Mucosa of stomach (tissue), 1 donor: ENCODE measurements around the gene LHPP.

Experiments
- H3K27me3 ChIP-seq: one replicate; pipeline ENCODE4 v1.7.0; 2013; ENCODE audit warnings: mild to moderate bottlenecking, low read length; ENCODE audit not compliant: control insufficient read depth, insufficient read depth
- H3K36me3 ChIP-seq: one replicate; pipeline ENCODE4 v1.7.0; 2013; ENCODE audit warnings: low read length; ENCODE audit not compliant: control insufficient read depth, insufficient read depth
- H3K4me1 ChIP-seq: one replicate; pipeline ENCODE4 v1.7.0; 2013; ENCODE audit warnings: mild to moderate bottlenecking, low read length; ENCODE audit not compliant: control insufficient read depth, insufficient read depth
- H3K4me3 ChIP-seq: one replicate; pipeline ENCODE4 v1.7.0; 2013; ENCODE audit warnings: low read length
- H3K9ac ChIP-seq: one replicate; pipeline ENCODE4 v1.7.0; 2013; ENCODE audit warnings: mild to moderate bottlenecking, low read length, moderate library complexity
- H3K9me3 ChIP-seq: one replicate; pipeline ENCODE4 v1.7.0; 2013; ENCODE audit warnings: mild to moderate bottlenecking, low read length, moderate library complexity; ENCODE audit not compliant: control insufficient read depth
- donor health status: Pancreatic carcinoma.

Gene LHPP

DNA sequence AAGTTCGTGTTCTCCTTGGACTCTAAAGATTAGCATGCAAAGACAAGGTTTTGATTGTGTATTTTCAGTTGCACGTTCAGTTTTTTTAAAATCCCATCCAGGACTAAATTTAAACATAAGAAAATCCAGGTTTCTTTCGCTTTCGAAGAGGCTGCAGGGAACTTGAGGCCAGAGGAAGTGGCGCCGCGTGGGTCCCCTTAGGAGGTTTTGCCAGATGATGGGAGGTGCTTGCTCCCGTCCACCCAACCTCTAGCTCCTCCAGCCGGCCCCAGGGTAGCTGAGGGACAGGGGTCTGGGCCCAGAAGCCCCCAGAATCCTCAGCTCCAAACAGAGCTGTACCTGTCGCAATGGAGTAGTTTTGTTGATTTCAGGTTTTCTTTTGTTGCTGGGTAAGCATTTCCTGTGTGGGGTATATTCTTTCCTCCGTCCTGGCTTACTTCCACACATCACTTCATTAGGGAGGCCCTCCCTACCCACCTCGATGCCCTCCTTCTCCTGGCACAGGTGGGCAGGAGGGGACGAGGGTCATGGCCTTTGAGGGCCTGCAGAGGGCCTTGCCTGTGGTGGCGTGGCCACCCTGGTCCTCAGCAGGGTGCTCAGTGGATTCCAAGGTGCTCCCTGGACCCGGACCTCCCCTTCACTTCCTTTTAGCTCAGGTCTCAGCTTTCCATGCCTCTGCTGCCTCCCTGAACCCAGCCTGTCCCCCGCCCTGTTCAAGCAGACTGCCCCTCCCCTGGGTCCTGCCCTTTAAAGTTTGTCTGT is 32.6 kb downstream of the LHPP start:
- no peak overlapping the region for H3K4me3 ChIP-seq
- H3K4me1 ChIP-seq, result peaks cover 15% of the 10 kb centered on the region
- no peaks in the 10 kb centered on the region for H3K27me3 ChIP-seq
- no peaks in the 10 kb centered on the region for H3K9me3 ChIP-seq
- no peaks in the 10 kb centered on the region for H3K36me3 ChIP-seq
- no peak overlapping the region for H3K9ac ChIP-seq

DNA sequence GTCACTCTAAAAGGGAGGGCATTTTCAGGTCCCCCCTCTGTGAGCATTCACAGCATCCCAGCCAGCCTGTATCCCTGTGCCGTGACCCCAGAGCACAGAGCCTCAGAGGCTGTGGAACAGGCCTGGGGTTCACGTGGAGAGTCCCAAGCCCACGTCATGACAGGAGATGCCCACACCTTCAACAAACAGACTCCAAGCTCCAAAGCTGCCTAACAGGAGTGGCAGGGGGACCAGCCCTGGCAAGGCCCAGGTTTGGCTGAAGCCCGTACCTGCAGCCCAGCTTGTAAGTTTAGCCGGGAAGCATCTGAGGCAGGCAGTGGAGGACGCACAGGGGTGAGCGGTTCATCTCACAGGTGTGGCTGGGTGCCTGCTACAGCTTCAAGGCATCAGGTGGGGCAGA is 33.5 kb downstream of the LHPP start:
- no peaks in the 10 kb centered on the region for H3K36me3 ChIP-seq
- no peak overlapping the region for H3K9ac ChIP-seq
- H3K4me1 ChIP-seq, result peaks cover 15% of the 10 kb centered on the region
- no peaks in the 10 kb centered on the region for H3K27me3 ChIP-seq
- H3K9me3 ChIP-seq, result no peaks in the 10 kb centered on the region
- H3K4me3 ChIP-seq, result no peak overlapping the region

DNA sequence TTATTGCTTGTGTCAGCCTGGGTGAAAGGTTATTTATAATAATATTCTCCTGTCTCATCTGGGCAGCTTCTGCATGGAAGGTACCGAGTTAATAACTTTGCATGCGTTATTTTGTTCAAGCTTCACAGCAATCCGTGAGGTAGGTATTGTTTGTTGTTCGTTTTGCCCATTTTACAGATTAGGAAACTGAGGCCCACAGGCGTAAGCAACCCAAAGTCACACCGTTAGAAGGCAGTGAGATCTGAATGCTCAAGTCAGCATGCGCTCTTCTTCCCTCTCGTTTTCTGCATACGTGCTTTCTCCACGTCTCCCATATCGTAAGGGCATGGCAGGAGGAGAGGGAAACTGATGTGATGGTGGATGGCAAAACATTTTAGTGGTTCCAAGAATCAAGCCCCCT is 34.1 kb downstream of the LHPP start:
- Histone ChIP-seq H3K27me3 (no peaks in the 10 kb centered on the region), H3K4me1 (peaks cover 15% of the 10 kb centered on the region), H3K36me3 (no peaks in the 10 kb centered on the region), H3K4me3 (no peak overlapping the region), H3K9me3 (no peaks in the 10 kb centered on the region), H3K9ac (no peak overlapping the region)

DNA sequence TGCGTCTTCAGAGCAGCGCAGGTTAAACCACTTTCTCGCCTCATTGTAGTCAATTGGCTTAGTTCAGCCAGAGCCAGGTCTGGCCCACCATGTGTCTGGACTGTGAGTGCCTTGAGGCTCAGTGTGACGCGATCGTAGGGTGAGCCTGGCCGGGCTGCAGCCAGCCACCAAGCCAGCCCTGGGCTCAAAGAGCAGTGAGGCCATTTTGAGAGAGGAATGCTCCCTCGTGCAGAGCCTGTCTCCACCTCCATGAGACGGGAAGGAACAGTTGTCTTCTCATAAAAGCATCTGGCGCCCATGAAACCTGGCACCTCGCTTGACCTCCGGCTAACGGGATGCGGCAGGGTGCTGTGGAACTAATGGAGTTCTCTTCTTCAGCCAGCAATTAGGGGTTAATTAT is 34.5 kb downstream of the LHPP start:
- no peak overlapping the region for H3K9ac ChIP-seq
- H3K36me3 ChIP-seq, result no peaks in the 10 kb centered on the region
- H3K4me1 ChIP-seq, result peaks cover 15% of the 10 kb centered on the region
- no peaks in the 10 kb centered on the region for H3K27me3 ChIP-seq
- H3K4me3 ChIP-seq, result no peak overlapping the region
- H3K9me3 ChIP-seq, result no peaks in the 10 kb centered on the region

DNA sequence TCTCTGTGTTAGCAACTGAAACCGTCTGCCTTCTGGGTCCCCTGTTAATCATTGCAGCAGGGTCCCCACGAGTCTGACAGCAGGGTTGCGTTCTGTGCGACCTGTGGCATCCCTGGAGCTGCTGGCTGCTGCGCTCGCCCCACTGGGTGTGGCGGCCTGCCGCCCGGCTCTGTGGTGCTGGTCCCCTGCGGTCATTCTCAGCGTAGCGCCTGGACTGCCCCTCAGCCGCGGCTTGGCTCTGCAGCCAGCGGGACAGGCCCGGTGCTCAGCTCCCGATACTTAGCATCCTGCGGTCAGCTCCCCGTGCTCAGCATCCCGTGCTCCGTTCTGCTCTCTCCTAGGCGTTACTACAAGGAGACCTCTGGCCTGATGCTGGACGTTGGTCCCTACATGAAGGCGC is 35.0 kb downstream of the LHPP start:
- no peaks in the 10 kb centered on the region for H3K9me3 ChIP-seq
- no peak overlapping the region for H3K4me3 ChIP-seq
- H3K36me3 ChIP-seq, result no peaks in the 10 kb centered on the region
- H3K4me1 ChIP-seq, result peaks cover 15% of the 10 kb centered on the region
- no peak overlapping the region for H3K9ac ChIP-seq
- H3K27me3 ChIP-seq, result no peaks in the 10 kb centered on the region

DNA sequence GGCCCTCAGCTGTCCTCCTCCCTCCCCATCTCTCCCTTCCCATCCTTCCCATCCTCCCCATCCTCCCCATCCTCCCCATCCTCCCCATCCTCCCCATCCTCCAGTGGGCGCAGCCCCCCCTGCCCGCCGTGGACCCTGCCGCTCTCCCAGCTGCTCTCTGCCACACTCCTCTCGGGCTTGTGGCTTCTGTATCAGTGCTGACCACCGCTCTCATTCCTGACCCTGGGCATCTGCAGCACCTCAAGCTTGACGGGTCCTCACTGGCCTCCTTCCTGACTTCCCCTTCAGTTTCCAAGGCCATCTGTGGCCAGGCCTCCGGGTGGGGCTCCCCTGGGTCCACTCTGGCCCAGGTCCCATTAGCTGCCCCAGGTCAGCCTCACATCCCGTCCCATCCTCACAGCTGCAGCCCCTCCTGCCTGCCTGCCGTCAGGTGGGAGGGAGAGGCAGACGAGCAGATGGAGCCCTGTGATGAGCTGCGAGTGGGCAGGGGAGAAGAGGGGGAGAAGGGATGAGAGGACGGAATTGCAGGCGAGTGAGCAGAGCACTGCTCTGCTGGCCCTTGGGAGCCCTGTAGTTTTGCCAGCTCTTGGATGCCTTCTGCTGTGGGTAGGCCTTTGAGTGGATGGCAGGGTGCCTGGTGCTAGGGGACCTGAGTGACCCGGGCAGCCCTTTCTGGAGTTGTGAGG is 35.7 kb downstream of the LHPP start:
- no peaks in the 10 kb centered on the region for H3K9me3 ChIP-seq
- H3K27me3 ChIP-seq, result no peaks in the 10 kb centered on the region
- no peak overlapping the region for H3K4me3 ChIP-seq
- H3K9ac ChIP-seq, result no peak overlapping the region
- H3K4me1 ChIP-seq, result peaks cover 15% of the 10 kb centered on the region
- H3K36me3 ChIP-seq, result no peaks in the 10 kb centered on the region

DNA sequence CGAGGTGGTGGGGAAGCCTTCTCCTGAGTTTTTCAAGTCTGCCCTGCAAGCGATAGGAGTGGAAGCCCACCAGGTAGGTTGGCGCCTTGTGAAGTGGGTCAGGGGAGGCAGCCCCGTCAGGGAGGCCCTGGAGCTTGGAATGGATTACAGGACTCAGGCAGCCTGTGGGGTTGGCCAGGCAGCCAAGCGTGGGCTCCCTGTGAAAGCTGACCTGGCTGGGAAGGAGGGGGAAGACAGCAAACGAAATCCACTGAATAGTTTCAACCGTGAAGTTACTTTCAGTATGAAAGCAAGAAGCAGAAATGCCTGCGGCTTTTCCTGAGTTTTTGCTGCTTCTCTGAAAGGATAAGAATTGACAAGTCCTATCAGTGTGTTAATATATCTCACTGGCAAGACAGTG is 36.4 kb downstream of the LHPP start:
- no peak overlapping the region for H3K9ac ChIP-seq
- H3K9me3 ChIP-seq, result no peaks in the 10 kb centered on the region
- no peaks in the 10 kb centered on the region for H3K36me3 ChIP-seq
- H3K4me1 ChIP-seq, result peaks cover 15% of the 10 kb centered on the region
- no peaks in the 10 kb centered on the region for H3K27me3 ChIP-seq
- no peak overlapping the region for H3K4me3 ChIP-seq

DNA sequence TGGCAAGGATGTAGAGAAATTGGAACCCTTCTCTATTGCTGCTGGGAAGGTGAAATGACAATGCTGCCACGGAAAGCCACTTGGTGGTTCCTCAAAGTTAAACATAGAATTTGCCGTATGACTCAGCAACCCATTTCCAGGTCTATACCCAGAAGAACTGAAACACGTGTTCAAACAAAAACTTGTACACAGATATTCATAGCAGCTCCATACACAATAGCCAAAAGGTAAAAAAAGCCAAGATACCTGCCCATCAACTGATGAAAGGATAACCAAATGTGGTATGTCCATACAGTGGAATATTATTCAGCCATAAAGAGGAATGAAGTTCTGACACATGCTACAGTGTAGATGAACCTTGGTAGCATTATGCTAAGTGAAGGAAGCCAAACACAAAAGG is 39.1 kb downstream of the LHPP start:
- no peaks in the 10 kb centered on the region for H3K9me3 ChIP-seq
- H3K4me1 ChIP-seq, result no peaks in the 10 kb centered on the region
- H3K9ac ChIP-seq, result no peak overlapping the region
- no peaks in the 10 kb centered on the region for H3K36me3 ChIP-seq
- no peak overlapping the region for H3K4me3 ChIP-seq
- no peaks in the 10 kb centered on the region for H3K27me3 ChIP-seq

DNA sequence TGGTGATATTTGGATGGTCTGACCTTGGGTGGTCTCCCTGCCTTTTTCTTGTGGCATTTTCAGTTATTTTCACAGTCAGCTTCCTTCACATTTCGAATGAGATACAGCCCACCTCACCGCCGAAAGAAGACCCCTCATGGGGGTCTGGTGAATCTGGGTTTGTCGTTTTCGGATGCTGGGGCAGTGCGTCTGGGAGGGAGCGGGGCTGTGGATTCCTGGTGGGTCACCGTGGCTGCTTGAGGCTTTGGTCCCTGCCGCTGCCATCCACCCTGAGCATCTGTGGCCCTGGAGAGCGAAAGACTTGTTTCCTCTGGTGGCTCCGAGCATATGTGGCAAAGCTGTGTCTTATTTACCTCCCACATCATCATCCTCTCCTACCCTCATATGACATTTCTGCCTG is 43.1 kb downstream of the LHPP start:
- no peaks in the 10 kb centered on the region for H3K9me3 ChIP-seq
- no peaks in the 10 kb centered on the region for H3K27me3 ChIP-seq
- H3K4me1 ChIP-seq, result no peaks in the 10 kb centered on the region
- H3K9ac ChIP-seq, result no peak overlapping the region
- no peaks in the 10 kb centered on the region for H3K36me3 ChIP-seq
- no peak overlapping the region for H3K4me3 ChIP-seq

DNA sequence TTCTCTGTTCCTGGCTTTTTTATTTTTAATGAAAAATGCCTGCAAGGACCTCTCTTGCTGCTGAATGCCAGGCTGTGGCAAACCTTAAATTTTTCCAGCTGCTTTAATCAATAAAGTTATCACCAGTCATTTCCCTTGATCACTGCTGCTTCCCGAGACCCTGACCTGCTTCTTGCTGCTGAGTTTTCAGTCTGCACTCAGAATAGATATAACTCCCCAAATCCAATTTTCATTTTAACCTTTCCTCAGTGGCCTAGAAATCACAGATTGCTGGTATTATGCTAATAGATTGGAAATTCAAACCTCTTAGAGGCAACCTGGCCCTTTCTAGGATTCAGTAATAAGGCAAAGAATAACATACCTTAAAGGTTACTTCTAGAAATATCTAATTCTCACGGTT is 43.7 kb downstream of the LHPP start:
- Histone ChIP-seq H3K9ac (no peak overlapping the region), H3K4me1 (no peaks in the 10 kb centered on the region), H3K27me3 (no peaks in the 10 kb centered on the region), H3K36me3 (no peaks in the 10 kb centered on the region), H3K9me3 (no peaks in the 10 kb centered on the region), H3K4me3 (no peak overlapping the region)

DNA sequence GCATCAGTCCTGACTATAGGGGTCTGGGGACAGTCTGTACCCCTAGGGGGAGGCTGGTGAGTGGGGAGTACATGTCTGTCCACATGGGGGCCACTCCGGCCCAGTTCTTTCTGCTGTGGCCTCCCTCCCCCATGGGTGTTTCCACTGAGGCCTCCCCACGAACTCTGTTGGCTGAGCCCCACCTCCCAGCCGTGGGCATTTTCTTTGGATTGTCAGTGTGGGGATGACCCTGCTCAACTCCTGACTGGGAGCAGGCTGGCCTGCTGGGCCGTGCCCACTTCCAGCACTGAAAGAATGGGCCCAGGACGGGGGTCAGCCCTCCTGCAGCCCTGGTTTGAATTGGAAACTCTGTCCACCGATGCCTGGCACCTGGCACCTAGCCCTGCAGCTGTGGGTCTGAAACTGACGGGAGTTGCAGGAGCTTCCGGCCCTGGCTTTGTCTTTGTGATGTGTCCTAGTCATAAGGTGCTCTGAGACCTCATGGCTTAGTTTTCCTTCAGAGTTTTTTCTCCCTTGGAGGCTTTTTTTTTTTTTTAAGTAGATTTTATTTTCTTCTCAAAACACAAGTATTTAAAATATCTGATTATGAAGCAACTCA is 46.5 kb downstream of the LHPP start:
- Histone ChIP-seq H3K9ac (no peak overlapping the region), H3K4me3 (no peak overlapping the region), H3K4me1 (no peaks in the 10 kb centered on the region), H3K27me3 (no peaks in the 10 kb centered on the region), H3K36me3 (no peaks in the 10 kb centered on the region), H3K9me3 (no peaks in the 10 kb centered on the region)

DNA sequence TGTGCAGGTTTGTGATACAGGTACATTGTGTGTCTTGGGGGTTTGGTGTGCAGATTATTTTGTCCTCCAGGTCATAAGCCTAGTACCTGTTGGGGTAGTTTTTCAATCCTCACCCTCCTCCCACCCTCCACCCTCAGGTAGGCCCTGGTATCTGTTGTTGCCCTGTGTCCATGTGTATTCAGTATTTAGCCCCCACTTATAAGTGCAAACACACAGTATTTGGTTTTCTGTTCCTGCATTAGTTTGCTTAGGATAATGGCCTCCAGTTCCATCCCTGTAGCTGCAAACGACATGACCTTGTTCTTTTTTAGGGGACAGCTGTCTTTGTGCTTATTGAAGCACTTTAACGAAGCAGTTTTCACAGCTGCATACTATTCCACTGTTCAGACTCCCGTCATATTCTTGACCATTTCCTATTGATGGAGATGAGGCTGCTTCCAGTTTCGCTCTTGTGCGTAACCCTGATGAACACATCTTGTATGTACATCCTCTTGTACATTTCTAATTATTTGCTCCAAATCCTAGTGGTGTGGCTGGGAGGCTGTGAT is 47.4 kb downstream of the LHPP start:
- Histone ChIP-seq H3K27me3 (no peaks in the 10 kb centered on the region), H3K4me1 (no peaks in the 10 kb centered on the region), H3K36me3 (no peaks in the 10 kb centered on the region), H3K4me3 (no peak overlapping the region), H3K9ac (no peak overlapping the region), H3K9me3 (no peaks in the 10 kb centered on the region)
